Duodenal mucosa (tissue), 2 donors: ENCODE data around the gene GJA9.

ENCODE experiments used
- H3K27ac ChIP-seq: one replicate; pipeline ENCODE4 v1.7.0; 2013; ENCODE audit warnings: low read depth, low read length
- H3K27me3 ChIP-seq, 2 donors: one replicate each; pipeline ENCODE4 v1.7.0; 2013; ENCODE audit warnings: low read length in 2 of 2, control low read depth in 1 of 2; ENCODE audit not compliant: insufficient read depth in 2 of 2, control insufficient read depth in 1 of 2
- H3K36me3 ChIP-seq, 2 donors: one replicate each; pipeline ENCODE4 v1.7.0; 2013; ENCODE audit warnings: low read length in 2 of 2, control low read depth in 1 of 2; ENCODE audit not compliant: insufficient read depth in 2 of 2, control insufficient read depth in 1 of 2
- H3K4me1 ChIP-seq, 2 donors: one replicate each; pipeline ENCODE4 v1.7.0; 2013; ENCODE audit warnings: low read length in 2 of 2, control low read depth in 1 of 2; ENCODE audit not compliant: insufficient read depth in 2 of 2, control insufficient read depth in 1 of 2
- H3K4me3 ChIP-seq, 2 donors: one replicate each; pipeline ENCODE4 v1.7.0; 2013; ENCODE audit warnings: low read length in 2 of 2, low read depth in 1 of 2
- H3K9ac ChIP-seq, 2 donors: one replicate each; pipeline ENCODE4 v1.7.0; 2013; ENCODE audit warnings: low read length in 2 of 2, low read depth in 1 of 2
- H3K9me3 ChIP-seq, 2 donors: one replicate each; pipeline ENCODE4 v1.7.0; 2013; ENCODE audit warnings: low read length in 2 of 2, control low read depth in 1 of 2; ENCODE audit not compliant: control insufficient read depth in 1 of 2

The GJA9 gene

GRCh38 chr1:38833146-38833545, 48.2 kb downstream of the GJA9 start:
- Histone ChIP-seq H3K9ac (no peak overlapping the region), H3K27me3 (peaks cover 2 to 7% of the 10 kb centered on the region in 2 donors)

GRCh38 chr1:38832370-38832734, 49.0 kb downstream of the GJA9 start:
- no peaks in the 10 kb centered on the region for H3K4me1 ChIP-seq
- H3K9me3 ChIP-seq, result no peaks in the 10 kb centered on the region
- H3K36me3 ChIP-seq, result no peaks in the 10 kb centered on the region
- H3K27ac ChIP-seq, result no peak overlapping the region
- H3K4me3 ChIP-seq, result no peak overlapping the region
- peaks cover 6 to 7% of the 10 kb centered on the region in 2 donors for H3K27me3 ChIP-seq
- no peak overlapping the region for H3K9ac ChIP-seq

More at GRCh38 chr1:38833146-38833545, 48.2 kb downstream of the GJA9 start:
- Histone ChIP-seq H3K4me1 (no peaks in the 10 kb centered on the region), H3K27ac (no peak overlapping the region), H3K9me3 (no peaks in the 10 kb centered on the region), H3K4me3 (no peak overlapping the region), H3K36me3 (peaks cover under 1 to 6% of the 10 kb centered on the region in 2 donors)

GRCh38 chr1:38831731-38832369, 49.5 kb downstream of the GJA9 start:
- Histone ChIP-seq H3K9ac (no peak overlapping the region), H3K36me3 (no peaks in the 10 kb centered on the region), H3K27ac (no peak overlapping the region)

GRCh38 chr1:38829368-38829767, 52.0 kb downstream of the GJA9 start:
- Histone ChIP-seq H3K4me3 (no peak overlapping the region), H3K36me3 (no peaks in the 10 kb centered on the region), H3K9me3 (no peaks in the 10 kb centered on the region), H3K27me3 (peaks cover 7 to 13% of the 10 kb centered on the region in 2 donors), H3K4me1 (no peaks in the 10 kb centered on the region), H3K27ac (no peak overlapping the region), H3K9ac (no peak overlapping the region)

More at GRCh38 chr1:38831731-38832369, 49.5 kb downstream of the GJA9 start:
- H3K4me3 ChIP-seq, result no peak overlapping the region
- no peaks in the 10 kb centered on the region for H3K4me1 ChIP-seq
- H3K27me3 ChIP-seq, result peaks cover 7 to 8% of the 10 kb centered on the region in 2 donors
- no peaks in the 10 kb centered on the region for H3K9me3 ChIP-seq

GRCh38 chr1:38827318-38827717, 54.1 kb downstream of the GJA9 start:
- Histone ChIP-seq H3K27ac (no peak overlapping the region), H3K4me3 (no peak overlapping the region), H3K27me3 (peaks cover 7 to 15% of the 10 kb centered on the region in 2 donors), H3K4me1 (no peaks in the 10 kb centered on the region), H3K9ac (no peak overlapping the region), H3K36me3 (no peaks in the 10 kb centered on the region), H3K9me3 (no peaks in the 10 kb centered on the region)

- no peak overlapping the region for H3K4me3 ChIP-seq
- H3K27me3 ChIP-seq, result peaks cover 7 to 15% of the 10 kb centered on the region in 2 donors
- no peaks in the 10 kb centered on the region for H3K36me3 ChIP-seq
- no peak overlapping the region for H3K9ac ChIP-seq
- no peak overlapping the region for H3K27ac ChIP-seq
- no peaks in the 10 kb centered on the region for H3K4me1 ChIP-seq
- H3K9me3 ChIP-seq, result no peaks in the 10 kb centered on the region
These were observed 54.5 kb downstream of the GJA9 start for GRCh38 chr1:38826886-38827285.

- Histone ChIP-seq H3K27ac (no peak overlapping the region), H3K9ac (no peak overlapping the region), H3K27me3 (peaks cover 7 to 18% of the 10 kb centered on the region in 2 donors), H3K4me3 (no peak overlapping the region), H3K36me3 (no peaks in the 10 kb centered on the region), H3K9me3 (no peaks in the 10 kb centered on the region), H3K4me1 (no peaks in the 10 kb centered on the region)
These were observed 55.1 kb downstream of the GJA9 start for GRCh38 chr1:38826262-38826661.
